NCI-H774 (cell line): ENCODE measurements around the gene C3orf20.

Experiments used
- DNase-seq: peaks from one replicate; lab custom pipeline; 2025; lab: John Stamatoyannopoulos, UW

The C3orf20 gene

GRCh38 chr3:14816359-14816758, 141.4 kb downstream of the C3orf20 start:
- no peak for DNase-seq

DNA sequence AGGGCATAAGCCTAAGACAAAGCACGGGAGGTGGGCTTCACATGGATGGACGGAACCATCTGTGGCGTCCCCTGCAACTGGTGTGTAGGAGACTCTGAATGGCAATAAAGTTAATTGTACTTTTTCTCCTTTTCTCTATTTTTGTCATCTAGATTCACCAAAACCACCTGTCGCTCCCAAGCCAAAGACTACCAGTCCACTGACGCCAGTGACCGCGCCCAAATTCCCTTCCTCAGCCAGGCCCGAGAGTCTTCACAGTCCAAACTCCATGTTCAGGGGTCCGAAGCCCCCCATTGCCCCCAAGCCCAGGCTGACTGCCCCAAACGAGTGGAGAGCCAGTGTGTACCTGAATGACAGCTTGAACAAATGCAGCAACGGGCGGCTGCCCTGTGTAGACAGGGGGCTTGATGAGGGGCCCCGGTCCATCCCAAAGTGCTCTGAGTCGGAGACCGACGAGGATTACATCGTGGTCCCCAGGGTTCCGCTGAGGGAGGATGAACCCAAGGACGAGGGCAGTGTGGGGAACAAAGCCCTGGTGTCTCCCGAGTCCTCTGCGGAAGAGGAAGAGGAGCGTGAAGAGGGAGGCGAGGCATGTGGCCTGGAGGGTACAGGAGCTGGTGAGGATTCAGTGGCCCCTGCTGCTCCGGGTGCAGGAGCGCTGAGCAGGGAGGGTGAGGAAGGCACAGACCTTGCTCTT, 144.0 kb downstream of the C3orf20 start, which contains the start of gene FGD5:
Gene FGD5, plus strand, starts transcription at position 159 of the 697 bp plus-strand sequence. Its CDS starts 110 bp downstream, at position 269.
- no peak for DNase-seq

DNA sequence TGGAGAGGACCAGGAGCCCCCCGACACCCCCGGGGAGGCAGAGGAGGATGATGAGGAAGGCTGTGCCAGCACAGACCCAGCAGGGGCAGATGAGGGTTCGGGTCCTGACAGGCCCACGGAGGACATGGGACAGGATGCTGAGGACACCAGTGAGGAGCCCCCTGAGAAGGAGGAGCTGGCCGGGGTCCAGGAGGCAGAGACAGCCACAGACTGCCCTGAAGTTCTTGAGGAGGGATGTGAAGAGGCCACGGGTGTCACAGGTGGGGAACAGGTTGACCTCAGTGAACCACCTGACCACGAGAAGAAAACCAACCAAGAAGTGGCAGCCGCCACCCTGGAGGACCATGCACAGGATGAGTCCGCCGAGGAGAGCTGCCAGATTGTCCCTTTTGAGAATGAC, 144.7 kb downstream of the C3orf20 start:
- DNase-seq: no peak

DNA sequence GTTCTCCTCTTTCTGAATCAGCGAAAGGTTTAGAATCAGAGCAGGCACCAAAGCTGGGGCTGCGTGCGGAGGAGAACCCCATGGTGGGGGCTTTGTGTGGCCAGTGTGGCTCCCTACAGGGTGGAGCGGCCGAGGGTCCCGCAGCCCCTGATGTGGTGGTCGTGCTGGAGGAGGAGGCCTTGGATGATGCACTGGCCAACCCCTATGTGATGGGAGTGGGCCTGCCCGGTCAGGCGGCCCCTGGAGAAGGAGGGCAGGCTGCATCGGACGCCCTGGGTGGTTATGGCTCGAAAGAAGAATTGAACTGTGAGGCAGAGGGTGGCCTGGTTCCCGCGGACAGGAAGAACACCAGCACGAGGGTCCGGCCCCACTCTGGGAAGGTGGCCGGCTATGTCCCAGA, 145.2 kb downstream of the C3orf20 start:
- no peak for DNase-seq

GRCh38 chr3:14821151-14821550, 146.2 kb downstream of the C3orf20 start:
- DNase-seq: no peak

- DNase-seq: no peak
These were observed 147.2 kb downstream of the C3orf20 start for GRCh38 chr3:14822134-14822533.
